ENCODE data around the gene SAP30BP.

SAP30BP gene

GRCh38 chr17:75666959-75667790, at the start of gene SAP30BP, which contains the start of gene RECQL5:
SAP30BP (plus strand) TSS chr17:75667338; CDS start chr17:75667373, 35 bp downstream.
RECQL5 (minus strand) TSS chr17:75667154; CDS start chr17:75666557, 597 bp downstream.
- DNase-seq (ENCODE audit: low spot score), result peak; percentile 97

- no peak for DNase-seq (ENCODE audit: low spot score)
These were observed 49.5 kb upstream of the SAP30BP start for GRCh38 chr17:75617675-75618074.

- DNase-seq (ENCODE audit: low spot score), result no peak
These were observed 47.4 kb upstream of the SAP30BP start for GRCh38 chr17:75619506-75620431.

- DNase-seq (ENCODE audit: low spot score), result no peak
These were observed 45.6 kb upstream of the SAP30BP start for GRCh38 chr17:75621489-75621888.

- no peak for DNase-seq (ENCODE audit: low spot score)
These were observed 45.1 kb upstream of the SAP30BP start for GRCh38 chr17:75622076-75622475.

- no peak for DNase-seq (ENCODE audit: low spot score)
These were observed 44.3 kb upstream of the SAP30BP start for GRCh38 chr17:75622771-75623273.

GRCh38 chr17:75623386-75623785, 43.8 kb upstream of the SAP30BP start:
- no peak for DNase-seq (ENCODE audit: low spot score)

- DNase-seq (ENCODE audit: low spot score), result no peak
These were observed 43.1 kb upstream of the SAP30BP start for GRCh38 chr17:75624021-75624420.

- no peak for DNase-seq (ENCODE audit: low spot score)
These were observed 42.3 kb upstream of the SAP30BP start for GRCh38 chr17:75624714-75625345.

- DNase-seq (ENCODE audit: low spot score), result peak; percentile 25
These were observed 41.2 kb upstream of the SAP30BP start for GRCh38 chr17:75625813-75626486.

- no peak for DNase-seq (ENCODE audit: low spot score)
These were observed 40.6 kb upstream of the SAP30BP start for GRCh38 chr17:75626496-75627038.

GRCh38 chr17:75627094-75627493, 40.0 kb upstream of the SAP30BP start:
- no peak for DNase-seq (ENCODE audit: low spot score)

- no peak for DNase-seq (ENCODE audit: low spot score)
These were observed 38.7 kb upstream of the SAP30BP start for GRCh38 chr17:75628425-75628824.

- DNase-seq (ENCODE audit: low spot score), result no peak
These were observed 38.0 kb upstream of the SAP30BP start for GRCh38 chr17:75629157-75629556.

GRCh38 chr17:75630071-75630917, 36.8 kb upstream of the SAP30BP start:
- no peak for DNase-seq (ENCODE audit: low spot score)

- DNase-seq (ENCODE audit: low spot score), result no peak
These were observed 35.8 kb upstream of the SAP30BP start for GRCh38 chr17:75631353-75631752.

GRCh38 chr17:75632428-75632827, 34.7 kb upstream of the SAP30BP start:
- DNase-seq (ENCODE audit: low spot score), result no peak

- peak; percentile 68 for DNase-seq (ENCODE audit: low spot score)
These were observed 34.2 kb upstream of the SAP30BP start, which contains the start of gene SMIM5 for GRCh38 chr17:75632863-75633485. SMIM5 (plus strand) TSS chr17:75633434; CDS start chr17:75640202, 6,768 bp downstream.
